Erythroblast (primary cell): ENCODE measurements around the gene SIRT6.

Source experiments
- GATA1 ChIP-seq: IDR thresholded peaks from 2 replicates; pipeline ENCODE4 v1.6.1; 2011; ENCODE audit warnings: low read depth, mild to moderate bottlenecking, control low read depth, low read length, moderate library complexity
- POLR2A ChIP-seq: IDR thresholded peaks from 2 replicates; pipeline ENCODE4 v1.6.1; 2011; ENCODE audit warnings: mild to moderate bottlenecking, low read length

- TF ChIP-seq POLR2A (no peak), GATA1 (no peak)
These were observed 16.2 kb upstream of the SIRT6 start for GRCh38 chr19:4198467-4199126.
